Measurements from ENCODE around the gene PHF10. TPM values are rescaled to one million over a fixed set of nuclear protein-coding genes. Genes with fewer than 3 reads are reported as not detected.

Gene PHF10
- polyA plus RNA-seq (2012; ENCODE audit: insufficient read length, low read depth): 24.7 TPM

- TF ChIP-seq FOXP2 (optimal IDR thresholded peaks at IDR 0.05; ENCODE audit: borderline replicate concordance, extremely low read depth, extremely low read length, insufficient read depth): peak; percentile 79
- TF ChIP-seq POLR2AphosphoS5 (IDR thresholded peaks at IDR 0.05; ENCODE audit: low read depth, low read length): no peak; the same call in 1 of the 2 replicates
- TF ChIP-seq, protein P1, sequence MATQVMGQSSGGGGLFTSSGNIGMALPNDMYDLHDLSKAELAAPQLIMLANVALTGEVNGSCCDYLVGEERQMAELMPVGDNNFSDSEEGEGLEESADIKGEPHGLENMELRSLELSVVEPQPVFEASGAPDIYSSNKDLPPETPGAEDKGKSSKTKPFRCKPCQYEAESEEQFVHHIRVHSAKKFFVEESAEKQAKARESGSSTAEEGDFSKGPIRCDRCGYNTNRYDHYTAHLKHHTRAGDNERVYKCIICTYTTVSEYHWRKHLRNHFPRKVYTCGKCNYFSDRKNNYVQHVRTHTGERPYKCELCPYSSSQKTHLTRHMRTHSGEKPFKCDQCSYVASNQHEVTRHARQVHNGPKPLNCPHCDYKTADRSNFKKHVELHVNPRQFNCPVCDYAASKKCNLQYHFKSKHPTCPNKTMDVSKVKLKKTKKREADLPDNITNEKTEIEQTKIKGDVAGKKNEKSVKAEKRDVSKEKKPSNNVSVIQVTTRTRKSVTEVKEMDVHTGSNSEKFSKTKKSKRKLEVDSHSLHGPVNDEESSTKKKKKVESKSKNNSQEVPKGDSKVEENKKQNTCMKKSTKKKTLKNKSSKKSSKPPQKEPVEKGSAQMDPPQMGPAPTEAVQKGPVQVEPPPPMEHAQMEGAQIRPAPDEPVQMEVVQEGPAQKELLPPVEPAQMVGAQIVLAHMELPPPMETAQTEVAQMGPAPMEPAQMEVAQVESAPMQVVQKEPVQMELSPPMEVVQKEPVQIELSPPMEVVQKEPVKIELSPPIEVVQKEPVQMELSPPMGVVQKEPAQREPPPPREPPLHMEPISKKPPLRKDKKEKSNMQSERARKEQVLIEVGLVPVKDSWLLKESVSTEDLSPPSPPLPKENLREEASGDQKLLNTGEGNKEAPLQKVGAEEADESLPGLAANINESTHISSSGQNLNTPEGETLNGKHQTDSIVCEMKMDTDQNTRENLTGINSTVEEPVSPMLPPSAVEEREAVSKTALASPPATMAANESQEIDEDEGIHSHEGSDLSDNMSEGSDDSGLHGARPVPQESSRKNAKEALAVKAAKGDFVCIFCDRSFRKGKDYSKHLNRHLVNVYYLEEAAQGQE (IDR thresholded peaks at IDR 0.05; ENCODE audit: insufficient read depth in 1 of 2, low read depth in 2 of 2, low read length in 2 of 2): no peak
- TF ChIP-seq TAF1 (IDR thresholded peaks at IDR 0.05; ENCODE audit: borderline replicate concordance, insufficient read depth, low read length): no peak
- TF ChIP-seq SIN3A (IDR thresholded peaks at IDR 0.05; ENCODE audit: borderline replicate concordance, insufficient read depth, low read length): no peak
Measured at GRCh38 chr6:169724494-169725124, at the start of gene PHF10. Gene PHF10, minus strand, starts transcription at chr6:169724500. Its CDS starts 569 bp downstream, at chr6:169723931.

- TF ChIP-seq FOXP2 (optimal IDR thresholded peaks at IDR 0.05; ENCODE audit: borderline replicate concordance, extremely low read depth, extremely low read length, insufficient read depth) (no peak), SIN3A (IDR thresholded peaks at IDR 0.05; ENCODE audit: borderline replicate concordance, insufficient read depth, low read length) (no peak)
Measured at GRCh38 chr6:169766921-169767736, 42.8 kb upstream of the PHF10 start.

- TF ChIP-seq POLR2AphosphoS5 (IDR thresholded peaks at IDR 0.05; ENCODE audit: low read depth, low read length) (no peak), SIN3A (IDR thresholded peaks at IDR 0.05; ENCODE audit: borderline replicate concordance, insufficient read depth, low read length) (no peak), TAF1 (IDR thresholded peaks at IDR 0.05; ENCODE audit: borderline replicate concordance, insufficient read depth, low read length) (no peak), FOXP2 (optimal IDR thresholded peaks at IDR 0.05; ENCODE audit: borderline replicate concordance, extremely low read depth, extremely low read length, insufficient read depth) (no peak)
- TF ChIP-seq, protein P1 (IDR thresholded peaks at IDR 0.05; ENCODE audit: insufficient read depth in 1 of 2, low read depth in 2 of 2, low read length in 2 of 2): no peak
Measured at GRCh38 chr6:169766232-169766631, 41.9 kb upstream of the PHF10 start.

DNA sequence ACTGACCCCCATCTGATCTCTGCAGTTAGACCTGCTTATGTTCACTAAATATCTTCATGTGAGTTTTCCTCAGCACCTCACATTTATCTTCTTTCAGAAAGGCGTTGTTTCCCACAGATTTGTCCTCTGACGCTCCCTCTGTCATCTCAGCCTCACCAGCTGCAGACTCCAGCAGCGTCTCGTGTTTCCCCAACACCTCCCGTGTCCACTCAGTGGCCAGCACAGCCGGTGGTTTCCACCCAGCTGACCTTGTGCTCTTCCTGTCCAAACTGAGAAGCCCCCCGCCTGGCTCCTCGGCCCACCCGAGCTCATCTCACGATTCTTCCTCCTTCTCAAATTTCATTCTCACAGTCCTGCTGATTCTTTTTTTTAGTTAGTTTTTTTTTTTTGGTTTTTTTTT lies 39.6 kb upstream of the PHF10 start:
- TF ChIP-seq FOXP2 (optimal IDR thresholded peaks at IDR 0.05; ENCODE audit: borderline replicate concordance, extremely low read depth, extremely low read length, insufficient read depth): no peak
- TF ChIP-seq SIN3A (IDR thresholded peaks at IDR 0.05; ENCODE audit: borderline replicate concordance, insufficient read depth, low read length): no peak
- no peak for TF ChIP-seq TAF1 (IDR thresholded peaks at IDR 0.05; ENCODE audit: borderline replicate concordance, insufficient read depth, low read length)
- TF ChIP-seq, protein P1 (IDR thresholded peaks at IDR 0.05; ENCODE audit: insufficient read depth in 1 of 2, low read depth in 2 of 2, low read length in 2 of 2): no peak

DNA sequence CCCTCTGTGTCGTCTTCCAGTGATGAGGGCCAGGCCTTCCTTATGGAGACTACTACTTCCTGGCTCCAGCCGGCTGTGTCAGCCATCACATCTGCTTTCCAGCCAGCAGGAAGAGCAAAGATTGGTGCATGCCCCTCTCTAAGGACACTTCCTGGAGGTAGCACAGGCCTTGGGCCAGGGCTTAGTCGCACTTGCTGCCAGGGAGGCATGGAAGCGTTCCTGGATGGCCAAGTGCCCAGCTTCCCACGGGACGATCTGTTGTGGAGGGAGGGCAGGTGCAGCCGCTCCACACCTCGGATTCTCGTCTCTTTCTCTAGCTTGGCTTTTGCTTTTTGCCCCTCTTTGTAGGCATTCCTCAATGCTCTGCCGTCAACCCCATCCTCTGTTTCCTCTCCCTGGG lies 39.0 kb upstream of the PHF10 start:
- TF ChIP-seq TAF1 (IDR thresholded peaks at IDR 0.05; ENCODE audit: borderline replicate concordance, insufficient read depth, low read length): no peak
- no peak for TF ChIP-seq FOXP2 (optimal IDR thresholded peaks at IDR 0.05; ENCODE audit: borderline replicate concordance, extremely low read depth, extremely low read length, insufficient read depth)
- TF ChIP-seq, protein P1 (IDR thresholded peaks at IDR 0.05; ENCODE audit: insufficient read depth in 1 of 2, low read depth in 2 of 2, low read length in 2 of 2): no peak
- no peak for TF ChIP-seq SIN3A (IDR thresholded peaks at IDR 0.05; ENCODE audit: borderline replicate concordance, insufficient read depth, low read length)
- TF ChIP-seq POLR2AphosphoS5 (IDR thresholded peaks at IDR 0.05; ENCODE audit: low read depth, low read length): no peak
